ENCODE data around the gene ZNF77. TPM values are rescaled to one million over a fixed set of nuclear protein-coding genes. Genes with fewer than 3 reads are reported as not detected.
A peak's percentile ranks its signal among the peaks of the same experiment; 100 is the strongest.

The ZNF77 gene
- total and polyA plus RNA-seq, 4 donors: 0.90 to 3.5 (median 1.9) TPM

GRCh38 chr19:2888731-2889224 lies 56.0 kb downstream of the ZNF77 start:
- H3K4me1 ChIP-seq (ENCODE audit: control insufficient read depth in 4 of 4, insufficient read depth in 4 of 4, low read length in 3 of 4): no peaks in the 10 kb centered on the region
- TF ChIP-seq YY1 (IDR thresholded peaks at IDR 0.05): no peak
- TF ChIP-seq RXRA (IDR thresholded peaks at IDR 0.05): no peak
- TF ChIP-seq, protein P1, sequence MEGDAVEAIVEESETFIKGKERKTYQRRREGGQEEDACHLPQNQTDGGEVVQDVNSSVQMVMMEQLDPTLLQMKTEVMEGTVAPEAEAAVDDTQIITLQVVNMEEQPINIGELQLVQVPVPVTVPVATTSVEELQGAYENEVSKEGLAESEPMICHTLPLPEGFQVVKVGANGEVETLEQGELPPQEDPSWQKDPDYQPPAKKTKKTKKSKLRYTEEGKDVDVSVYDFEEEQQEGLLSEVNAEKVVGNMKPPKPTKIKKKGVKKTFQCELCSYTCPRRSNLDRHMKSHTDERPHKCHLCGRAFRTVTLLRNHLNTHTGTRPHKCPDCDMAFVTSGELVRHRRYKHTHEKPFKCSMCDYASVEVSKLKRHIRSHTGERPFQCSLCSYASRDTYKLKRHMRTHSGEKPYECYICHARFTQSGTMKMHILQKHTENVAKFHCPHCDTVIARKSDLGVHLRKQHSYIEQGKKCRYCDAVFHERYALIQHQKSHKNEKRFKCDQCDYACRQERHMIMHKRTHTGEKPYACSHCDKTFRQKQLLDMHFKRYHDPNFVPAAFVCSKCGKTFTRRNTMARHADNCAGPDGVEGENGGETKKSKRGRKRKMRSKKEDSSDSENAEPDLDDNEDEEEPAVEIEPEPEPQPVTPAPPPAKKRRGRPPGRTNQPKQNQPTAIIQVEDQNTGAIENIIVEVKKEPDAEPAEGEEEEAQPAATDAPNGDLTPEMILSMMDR (IDR thresholded peaks at IDR 0.05; ENCODE audit: low read depth, low read length, missing input control): peak; percentile 1
- TF ChIP-seq MAX (IDR thresholded peaks at IDR 0.05): no peak
- no peak for TF ChIP-seq FOXA2 (IDR thresholded peaks at IDR 0.05)
- H3K9me3 ChIP-seq (ENCODE audit: control insufficient read depth in 4 of 4, low read length in 3 of 4): no peaks in the 10 kb centered on the region
- no peak overlapping the region for H3K4me3 ChIP-seq (ENCODE audit: low read depth in 1 of 3, low read length in 3 of 3)
- 60% methylated on average over 37 of the region's 37 CpGs for WGBS
- no peaks in the 10 kb centered on the region for H3K27me3 ChIP-seq (ENCODE audit: control insufficient read depth in 4 of 4, insufficient read depth in 4 of 4, low read length in 3 of 4)
- H3K36me3 ChIP-seq (ENCODE audit: control insufficient read depth in 4 of 4, insufficient read depth in 3 of 4, low read depth in 1 of 4, low read length in 3 of 4): no peaks in the 10 kb centered on the region
- DNase-seq (ENCODE audit: low spot score): no peak
- no peak overlapping the region for H3K27ac ChIP-seq (ENCODE audit: low read depth in 1 of 2, low read length in 2 of 2)
- no peak overlapping the region for H3K9ac ChIP-seq (ENCODE audit: low read depth in 1 of 2, low read length in 2 of 2)

- H3K9ac ChIP-seq (ENCODE audit: low read depth in 1 of 2, low read length in 2 of 2): no peak overlapping the region
- H3K27ac ChIP-seq (ENCODE audit: low read depth in 1 of 2, low read length in 2 of 2): no peak overlapping the region
- whole genome bisulfite sequencing: 30% methylated on average over 9 of the region's 9 CpGs
- TF ChIP-seq RAD21 (IDR thresholded peaks at IDR 0.05): peak; percentile 80 to 86
- TF ChIP-seq NR2F2 (IDR thresholded peaks at IDR 0.05): no peak
- no peak for TF ChIP-seq HNF4G (IDR thresholded peaks at IDR 0.05)
- TF ChIP-seq, protein P1 (IDR thresholded peaks at IDR 0.05; ENCODE audit: low read depth, low read length, missing input control): peak; percentile 71
- TF ChIP-seq RXRA (IDR thresholded peaks at IDR 0.05): peak in 1 of 2 donors; percentile 9
- H3K9me3 ChIP-seq (ENCODE audit: control insufficient read depth in 4 of 4, low read length in 3 of 4): no peaks in the 10 kb centered on the region
- H3K4me1 ChIP-seq (ENCODE audit: control insufficient read depth in 4 of 4, insufficient read depth in 4 of 4, low read length in 3 of 4): no peaks in the 10 kb centered on the region
- no peak overlapping the region for H3K4me3 ChIP-seq (ENCODE audit: low read depth in 1 of 3, low read length in 3 of 3)
- DNase-seq (ENCODE audit: low spot score): no peak
- no peaks in the 10 kb centered on the region for H3K36me3 ChIP-seq (ENCODE audit: control insufficient read depth in 4 of 4, insufficient read depth in 3 of 4, low read depth in 1 of 4, low read length in 3 of 4)
- no peaks in the 10 kb centered on the region for H3K27me3 ChIP-seq (ENCODE audit: control insufficient read depth in 4 of 4, insufficient read depth in 4 of 4, low read length in 3 of 4)
Measured at GRCh38 chr19:2887391-2887914, 57.3 kb downstream of the ZNF77 start.

- H3K27ac ChIP-seq (ENCODE audit: low read depth in 1 of 2, low read length in 2 of 2): no peak overlapping the region
- no peaks in the 10 kb centered on the region for H3K27me3 ChIP-seq (ENCODE audit: control insufficient read depth in 4 of 4, insufficient read depth in 4 of 4, low read length in 3 of 4)
- no peaks in the 10 kb centered on the region for H3K36me3 ChIP-seq (ENCODE audit: control insufficient read depth in 4 of 4, insufficient read depth in 3 of 4, low read depth in 1 of 4, low read length in 3 of 4)
- H3K4me3 ChIP-seq (ENCODE audit: low read depth in 1 of 3, low read length in 3 of 3): no peak overlapping the region
- no peaks in the 10 kb centered on the region for H3K9me3 ChIP-seq (ENCODE audit: control insufficient read depth in 4 of 4, low read length in 3 of 4)
- WGBS: 87% methylated on average over 17 of the region's 17 CpGs
- DNase-seq (ENCODE audit: low spot score): no peak
- no peaks in the 10 kb centered on the region for H3K4me1 ChIP-seq (ENCODE audit: control insufficient read depth in 4 of 4, insufficient read depth in 4 of 4, low read length in 3 of 4)
- H3K9ac ChIP-seq (ENCODE audit: low read depth in 1 of 2, low read length in 2 of 2): no peak overlapping the region
- TF ChIP-seq, protein P1 (IDR thresholded peaks at IDR 0.05; ENCODE audit: low read depth, low read length, missing input control): no peak
- TF ChIP-seq NR2F2 (IDR thresholded peaks at IDR 0.05): no peak
- TF ChIP-seq YY1 (IDR thresholded peaks at IDR 0.05): no peak
- TF ChIP-seq HNF4A (conservative IDR thresholded peaks at IDR 0.05): no peak
- TF ChIP-seq GABPA (IDR thresholded peaks at IDR 0.05 in 1 of 2, conservative IDR thresholded peaks at IDR 0.05 in 1 of 2): no peak
- TF ChIP-seq ATF3 (IDR thresholded peaks at IDR 0.05): no peak
- no peak for TF ChIP-seq RXRA (IDR thresholded peaks at IDR 0.05)
- no peak for TF ChIP-seq JUND (IDR thresholded peaks at IDR 0.05)
- TF ChIP-seq, protein P2, sequence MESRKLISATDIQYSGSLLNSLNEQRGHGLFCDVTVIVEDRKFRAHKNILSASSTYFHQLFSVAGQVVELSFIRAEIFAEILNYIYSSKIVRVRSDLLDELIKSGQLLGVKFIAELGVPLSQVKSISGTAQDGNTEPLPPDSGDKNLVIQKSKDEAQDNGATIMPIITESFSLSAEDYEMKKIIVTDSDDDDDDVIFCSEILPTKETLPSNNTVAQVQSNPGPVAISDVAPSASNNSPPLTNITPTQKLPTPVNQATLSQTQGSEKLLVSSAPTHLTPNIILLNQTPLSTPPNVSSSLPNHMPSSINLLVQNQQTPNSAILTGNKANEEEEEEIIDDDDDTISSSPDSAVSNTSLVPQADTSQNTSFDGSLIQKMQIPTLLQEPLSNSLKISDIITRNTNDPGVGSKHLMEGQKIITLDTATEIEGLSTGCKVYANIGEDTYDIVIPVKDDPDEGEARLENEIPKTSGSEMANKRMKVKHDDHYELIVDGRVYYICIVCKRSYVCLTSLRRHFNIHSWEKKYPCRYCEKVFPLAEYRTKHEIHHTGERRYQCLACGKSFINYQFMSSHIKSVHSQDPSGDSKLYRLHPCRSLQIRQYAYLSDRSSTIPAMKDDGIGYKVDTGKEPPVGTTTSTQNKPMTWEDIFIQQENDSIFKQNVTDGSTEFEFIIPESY (IDR thresholded peaks at IDR 0.05): no peak
- TF ChIP-seq FOXA2 (IDR thresholded peaks at IDR 0.05): no peak
Measured at GRCh38 chr19:2885736-2886135, 59.0 kb downstream of the ZNF77 start.
